Left cardiac atrium (tissue), 4 donors: ENCODE results near the gene CCDC50. TPM values are rescaled to one million over a fixed set of nuclear protein-coding genes. Genes with fewer than 3 reads are reported as not detected.

Source experiments
- ATAC-seq, 2 donors: fragments of 200-7000 bp; cut with Tn5 transposase; one replicate each; pipeline ENCODE4 v1.9.1; 2020; ENCODE audit warnings: mild to moderate bottlenecking in 2 of 2, moderate library complexity in 2 of 2
- DNase-seq: peaks from one replicate; pipeline ENCODE4 v3.0.0-alpha.2; 2020
- intact Hi-C, 2 donors: fragments of 100-400 bp; cut with DNase I; formaldehyde crosslinking; loops; one replicate each; pipeline versions ENCODE4 v1.14.1 to v1.15.1; 2022 to 2023
- total RNA-seq, 2 donors: library from RNA; stranded (reverse); fragmentation: NEBNext Ultra II Directional; extraction: Animal tissue kit (Norgen Biotek cat#: 25700); gene quantifications; one replicate each; pipeline ENCODE4 v1.2.1, GENCODE V29; 2021
- donor health status: DM: no; HTN: yes; CAD: no.
- donor health status: DM: no; HTN: yes; CAD: no; lungs with severe emphysema.
- donor health status: DM: yes; HTN: yes; CAD: no.
- donor health status: Dilated cardiomyopathy.

Gene CCDC50
- total RNA-seq, 2 donors from 2014 or later, result 53.1 to 69.0 TPM

DNA sequence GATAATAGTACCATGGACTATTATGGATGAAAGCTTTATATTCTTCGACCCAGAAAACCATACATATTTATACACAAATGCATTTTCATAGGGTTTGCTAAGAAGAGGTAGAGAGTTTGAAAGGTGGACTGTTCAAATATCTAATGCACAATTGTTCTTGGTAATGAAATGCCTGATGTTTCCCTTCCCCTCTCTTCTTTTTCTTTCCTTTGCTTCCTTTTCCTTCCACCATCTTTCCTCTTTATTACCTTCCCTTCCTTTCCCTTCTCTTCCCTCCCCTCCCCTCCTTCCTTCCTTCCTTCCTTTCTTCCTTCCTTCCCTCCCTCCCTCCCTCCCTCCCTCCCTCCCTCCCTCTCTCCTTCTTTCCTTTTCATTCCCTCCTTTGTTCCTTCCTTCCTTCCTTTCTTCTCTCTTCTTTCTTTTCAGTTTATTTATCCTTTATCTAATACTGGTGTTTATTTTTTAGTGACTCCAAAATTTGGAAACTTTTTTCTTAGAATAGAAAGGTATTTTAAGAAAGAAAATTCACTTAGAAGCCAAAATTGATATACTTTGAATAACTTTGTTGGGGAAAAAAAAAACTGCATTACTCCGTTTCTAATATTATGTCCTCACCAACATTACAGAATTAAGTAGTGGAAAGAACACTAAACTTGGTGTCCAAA, 109.1 kb downstream of the CCDC50 start:
- intact Hi-C loops, result no loop called here
- DNase-seq (no peak), ATAC-seq (no peak)

DNA sequence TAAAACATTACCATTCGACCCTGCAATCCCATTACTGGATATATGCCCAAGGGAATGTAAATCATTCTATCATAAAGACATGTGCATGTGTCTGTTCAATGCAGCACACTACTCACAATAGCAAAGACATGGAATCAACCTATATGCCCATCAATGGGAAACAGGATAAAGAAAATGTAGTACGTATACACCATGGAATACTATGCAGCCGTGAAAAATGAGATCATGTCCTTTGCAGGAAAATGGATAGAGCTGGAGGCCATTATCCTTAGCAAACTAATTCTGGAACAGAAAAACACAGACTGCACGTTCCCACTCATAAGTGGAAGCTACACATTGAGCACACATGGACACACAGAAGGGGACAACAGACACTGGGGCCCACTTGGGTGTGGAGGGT, 111.3 kb downstream of the CCDC50 start:
- no peak for ATAC-seq
- no peak for DNase-seq
- intact Hi-C loops, result no loop called here

DNA sequence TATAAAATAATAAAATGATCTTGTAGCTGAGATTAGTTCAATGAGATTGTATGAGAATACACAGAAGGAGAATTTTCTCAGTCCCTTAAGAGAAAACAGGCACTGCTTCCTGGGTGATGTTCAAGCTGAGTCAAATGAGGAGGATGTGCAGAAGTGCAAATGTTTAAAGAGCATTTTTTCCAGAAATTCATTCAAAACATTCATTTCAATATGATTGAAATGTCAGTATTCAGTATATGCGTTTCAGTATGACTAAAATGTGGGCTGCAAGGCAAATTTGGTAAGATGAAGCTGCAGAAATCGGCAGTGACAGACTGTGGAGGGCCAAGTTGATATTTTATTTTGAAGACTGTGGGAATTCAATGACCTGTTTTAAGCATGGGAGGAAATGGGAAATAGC, 112.5 kb downstream of the CCDC50 start:
- ATAC-seq (no peak), DNase-seq (no peak)
- intact Hi-C loops, result no loop called here

DNA sequence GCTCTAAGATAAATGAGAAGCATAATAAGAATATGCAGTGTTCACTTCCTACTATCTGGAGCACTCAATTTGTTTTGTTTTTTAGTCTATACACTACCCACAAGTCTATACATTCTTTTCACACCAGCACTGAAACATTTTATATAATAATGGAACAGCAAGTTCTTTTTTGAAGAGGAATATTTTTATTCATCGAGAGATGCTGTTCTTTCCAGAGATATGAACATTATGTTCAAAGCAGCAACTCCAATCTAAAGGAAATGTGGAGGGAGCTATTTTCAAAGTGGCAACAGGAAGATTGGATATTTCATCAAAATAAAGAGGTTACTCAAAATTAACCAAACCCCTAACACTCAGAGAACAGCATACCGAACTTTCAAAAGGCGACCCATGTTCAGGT, 115.4 kb downstream of the CCDC50 start:
- intact Hi-C loops, result no loop called here
- ATAC-seq (no peak), DNase-seq (no peak)

Other genes starting within 250 kb of the CCDC50 start
- under 1 TPM; 0.26 to 0.27 TPM for gene OSTN, start 130.2 kb upstream of the CCDC50 start, total RNA-seq
- gene UTS2B, start 1.1 kb downstream of the CCDC50 start, total RNA-seq, result under 1 TPM in 1 of 2 donors, not detected in 1; 0.24 TPM
- gene PYDC2, start 131.8 kb downstream of the CCDC50 start, total RNA-seq, result not detected